Measurements from ENCODE around the gene LEPROT.

LEPROT gene

GRCh38 chr1:65440322-65440900, 19.9 kb downstream of the LEPROT start:
- no peak overlapping the region for H3K27ac ChIP-seq
- DNase-seq (ENCODE audit: low spot score), result no peak
- POLR2A ChIA-PET (ENCODE audit: low non-redundant PET), result interaction anchor here (0.7 kb wide), 1 partner anchor 19 kb away, joined by 8 read pairs; no protein-coding TSS in a partner anchor
- TF ChIP-seq CTCF (conservative IDR thresholded peaks at IDR 0.05; ENCODE audit: low read depth), result no peak
- CTCF ChIA-PET, result interaction anchor here (0.7 to 1.3 kb wide), 2 partner anchors 9 to 19 kb away, joined by 4 to 6 read pairs; no protein-coding TSS in a partner anchor

DNA sequence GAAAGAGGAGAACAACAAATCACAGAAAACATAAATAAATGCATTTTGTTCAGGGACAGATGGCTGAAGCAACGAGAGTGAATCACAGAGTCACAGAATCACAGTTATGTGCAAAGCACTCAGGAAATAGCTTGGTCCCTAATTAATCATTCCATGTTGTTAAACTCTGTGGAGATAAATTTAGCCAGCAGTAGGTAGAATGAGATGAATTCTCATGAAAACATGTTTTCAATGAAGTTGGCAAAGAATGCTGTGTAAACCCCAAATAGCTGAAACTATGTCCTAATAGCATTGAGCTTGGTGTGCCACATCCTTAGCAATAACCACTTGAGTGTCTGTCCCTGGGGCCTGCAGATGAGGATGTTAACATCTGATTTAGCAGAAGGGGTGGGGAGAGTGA, 20.4 kb downstream of the LEPROT start:
- no peak overlapping the region for H3K27ac ChIP-seq
- TF ChIP-seq CTCF (conservative IDR thresholded peaks at IDR 0.05; ENCODE audit: low read depth), result no peak
- CTCF ChIA-PET, result interaction anchor here (0.6 to 1.3 kb wide), 2 partner anchors 19 to 387 kb away, joined by 3 to 4 read pairs; no protein-coding TSS in a partner anchor
- DNase-seq (ENCODE audit: low spot score), result no peak
- POLR2A ChIA-PET (ENCODE audit: low non-redundant PET), result interaction anchor here (0.5 kb wide), 1 partner anchor 186 kb away, joined by 3 read pairs; no protein-coding TSS in a partner anchor

DNA sequence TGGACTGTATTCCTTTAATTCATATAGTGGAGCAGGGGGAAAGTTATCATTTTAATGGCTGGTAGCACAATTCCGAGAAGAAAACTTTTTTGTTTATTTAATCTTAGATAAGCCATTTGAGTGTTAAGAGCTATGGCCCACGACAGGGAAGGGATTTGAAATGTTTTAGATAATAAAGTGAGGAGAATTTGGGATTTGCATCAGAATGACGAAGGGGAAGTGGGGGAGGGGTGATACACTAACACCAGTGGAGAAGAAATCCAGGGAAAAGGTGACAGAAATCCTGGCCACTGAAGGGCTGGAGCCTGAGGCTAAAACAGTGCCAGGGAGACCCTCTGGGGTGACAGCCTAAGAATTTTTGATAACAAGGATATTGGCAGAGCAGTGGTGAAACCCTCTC, 21.0 kb downstream of the LEPROT start:
- CTCF ChIA-PET, result interaction anchor here (0.6 to 1.3 kb wide), 2 partner anchors 18 to 387 kb away, joined by 3 to 4 read pairs; no protein-coding TSS in a partner anchor
- no peak for DNase-seq (ENCODE audit: low spot score)
- no peak for TF ChIP-seq CTCF (conservative IDR thresholded peaks at IDR 0.05; ENCODE audit: low read depth)
- POLR2A ChIA-PET (ENCODE audit: low non-redundant PET), result interaction anchor here (0.5 kb wide), 1 partner anchor 187 kb away, joined by 3 read pairs; no protein-coding TSS in a partner anchor
- H3K27ac ChIP-seq, result no peak overlapping the region

DNA sequence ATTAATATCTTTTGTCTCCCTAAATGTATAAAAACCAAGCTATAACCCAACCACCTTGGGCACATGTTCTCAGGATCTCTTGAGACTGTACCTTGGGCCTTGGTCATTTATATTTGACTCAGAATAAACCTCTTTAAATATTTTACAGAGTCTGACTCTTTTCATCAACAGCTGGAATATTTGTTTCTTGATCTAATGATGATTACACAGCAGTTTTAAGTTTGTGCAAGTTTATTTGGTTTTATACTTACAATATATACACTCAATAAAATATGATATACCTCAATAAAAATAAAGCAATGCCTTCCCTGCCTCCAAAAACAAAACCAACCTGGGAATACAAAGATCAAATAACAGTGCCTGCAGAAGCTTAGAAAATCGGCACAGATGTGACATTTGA, 22.0 kb downstream of the LEPROT start:
- POLR2A ChIA-PET (ENCODE audit: low non-redundant PET), result no interaction called here
- no peak overlapping the region for H3K27ac ChIP-seq
- TF ChIP-seq CTCF (conservative IDR thresholded peaks at IDR 0.05; ENCODE audit: low read depth), result no peak
- CTCF ChIA-PET, result interaction anchor here (0.8 kb wide), 1 partner anchor 11 kb away, joined by 3 read pairs; no protein-coding TSS in a partner anchor
- DNase-seq (ENCODE audit: low spot score), result no peak

- CTCF ChIA-PET, result interaction anchor here (0.6 kb wide), 1 partner anchor 244 kb away, joined by 3 read pairs; no protein-coding TSS in a partner anchor
- no peak for DNase-seq (ENCODE audit: low spot score)
- H3K27ac ChIP-seq, result no peak overlapping the region
- no peak for TF ChIP-seq CTCF (conservative IDR thresholded peaks at IDR 0.05; ENCODE audit: low read depth)
- POLR2A ChIA-PET (ENCODE audit: low non-redundant PET), result no interaction called here
Measured at GRCh38 chr1:65443647-65444046, 23.2 kb downstream of the LEPROT start.

GRCh38 chr1:65444128-65444640, 23.7 kb downstream of the LEPROT start:
- POLR2A ChIA-PET (ENCODE audit: low non-redundant PET), result no interaction called here
- no peak overlapping the region for H3K27ac ChIP-seq
- no peak for TF ChIP-seq CTCF (conservative IDR thresholded peaks at IDR 0.05; ENCODE audit: low read depth)
- CTCF ChIA-PET, result no interaction called here
- DNase-seq (ENCODE audit: low spot score), result no peak

All from RWPE1 (cell line).